ENCODE results near the gene ASGR1.

- no peak for TF ChIP-seq CTCF (conservative IDR thresholded peaks at IDR 0.05; ENCODE audit: low read depth, low read length)
- no peak for TF ChIP-seq EZH2 (IDR thresholded peaks at IDR 0.05; ENCODE audit: low read length, unreplicated experiment)
- TF ChIP-seq EZH2phosphoT487 (IDR thresholded peaks at IDR 0.05; ENCODE audit: borderline replicate concordance, low read length) = no peak
Observed at GRCh38 chr17:7178973-7179316, 225 bp downstream of the ASGR1 start.
